DOHH2 (cell line): ENCODE data around the gene VWA2.

ENCODE experiments used
- H3F3A ChIP-seq: fragments of 200-600 bp; sonication (generic), shearing (Covaris generic); 2 replicates; pipeline ENCODE4 v1.6.0; 2016; ENCODE audit warnings: antibody characterized with exemption, mild to moderate bottlenecking; ENCODE audit not compliant: control insufficient read depth, insufficient read depth
- H3K27ac ChIP-seq: fragments of 200-600 bp; sonication (generic); 2 replicates; pipeline ENCODE4 v1.5.1; 2014; ENCODE audit warnings: low read depth, mild to moderate bottlenecking, low read length, moderate library complexity
- H3K27me3 ChIP-seq: fragments of 200-600 bp; sonication (generic); 2 replicates; pipeline ENCODE4 v1.6.1; 2014; ENCODE audit warnings: mild to moderate bottlenecking, low read length, mixed read lengths; ENCODE audit not compliant: control insufficient read depth
- H3K36me3 ChIP-seq: fragments of 200-600 bp; sonication (generic); 2 replicates; pipeline ENCODE4 v1.6.1; 2014; ENCODE audit warnings: mild to moderate bottlenecking, low read length, moderate library complexity, mixed read lengths; ENCODE audit not compliant: control insufficient read depth
- H3K4me1 ChIP-seq: fragments of 200-600 bp; sonication (generic); 2 replicates; pipeline ENCODE4 v1.6.1; 2014; ENCODE audit warnings: mild to moderate bottlenecking, low read length, mixed read lengths; ENCODE audit not compliant: control insufficient read depth
- H3K4me2 ChIP-seq: fragments of 200-600 bp; sonication (generic); 2 replicates; pipeline ENCODE4 v1.6.0; 2014; ENCODE audit warnings: mild to moderate bottlenecking, low read length, moderate library complexity
- H3K4me3 ChIP-seq: fragments of 200-600 bp; sonication (generic); 2 replicates; pipeline ENCODE4 v1.5.1; 2014; ENCODE audit warnings: mild to moderate bottlenecking, low read length, mixed read lengths
- H3K79me2 ChIP-seq: fragments of 200-600 bp; sonication (generic); 2 replicates; pipeline ENCODE4 v1.6.1; 2014; ENCODE audit warnings: mild to moderate bottlenecking, low read length, mixed read lengths; ENCODE audit not compliant: control insufficient read depth
- H3K9me2 ChIP-seq: fragments of 200-600 bp; sonication (generic); replicated peaks from 2 replicates; pipeline ENCODE4 v1.6.1; 2014; ENCODE audit warnings: mild to moderate bottlenecking, low read length, mixed read lengths; ENCODE audit not compliant: control insufficient read depth
- H3K9me3 ChIP-seq: fragments of 200-600 bp; sonication (generic); 2 replicates; pipeline ENCODE4 v1.6.1; 2014; ENCODE audit warnings: antibody characterized with exemption, low read length, mixed read lengths; ENCODE audit not compliant: control insufficient read depth, insufficient read depth
- H4K20me1 ChIP-seq: fragments of 200-600 bp; sonication (generic); 2 replicates; pipeline ENCODE4 v1.6.0; 2014; ENCODE audit warnings: low read depth, mild to moderate bottlenecking, antibody characterized with exemption, low read length, moderate library complexity; ENCODE audit not compliant: control insufficient read depth, insufficient read depth
- EZH2phosphoT487 ChIP-seq: fragments of 200-600 bp; sonication (generic); IDR thresholded peaks from 2 replicates; pipeline ENCODE4 v1.6.1; 2017; ENCODE audit warnings: borderline replicate concordance, mild to moderate bottlenecking, antibody characterized with exemption, low read length, moderate library complexity, mixed read lengths
- TF ChIP-seq, protein P1 (sequence below): fragments of 200-600 bp; sonication (generic); IDR thresholded peaks from one replicate; pipeline ENCODE4 v1.5.1; 2014; ENCODE audit warnings: antibody characterized with exemption, mild to moderate bottlenecking, low read depth, low read length; ENCODE audit not compliant: poor library complexity, severe bottlenecking

Gene VWA2

DNA sequence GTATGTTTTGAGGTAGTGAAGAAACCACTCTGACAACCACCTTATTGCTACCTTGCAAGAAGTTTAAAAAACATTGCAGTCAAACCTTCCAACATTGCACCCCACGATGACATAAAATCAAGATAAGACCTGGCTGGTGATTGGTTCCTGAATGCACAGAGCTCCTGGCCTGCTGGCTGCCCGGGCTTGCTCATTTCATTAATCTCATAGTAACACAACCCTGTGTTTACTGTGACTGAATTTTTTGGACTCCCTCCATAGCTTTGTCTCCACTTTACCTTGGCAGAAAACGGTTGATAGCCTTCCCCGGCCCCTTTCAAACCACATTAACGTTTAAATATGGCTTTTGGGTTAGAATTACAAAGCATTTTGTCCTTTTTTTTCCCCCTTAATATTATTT, 27.5 kb downstream of the VWA2 start:
- Histone ChIP-seq H4K20me1 (no peaks in the 10 kb centered on the region), H3K9me3 (no peaks in the 10 kb centered on the region), H3K36me3 (no peaks in the 10 kb centered on the region), H3K4me2 (no peak overlapping the region), H3K27ac (no peak overlapping the region), H3K79me2 (no peaks in the 10 kb centered on the region), H3K4me1 (no peaks in the 10 kb centered on the region), H3K9me2 (no peaks in the 10 kb centered on the region), H3F3A (no peaks in the 10 kb centered on the region), H3K27me3 (no peaks in the 10 kb centered on the region), H3K4me3 (no peak overlapping the region)
- TF ChIP-seq EZH2phosphoT487 = no peak
- TF ChIP-seq, protein P1, sequence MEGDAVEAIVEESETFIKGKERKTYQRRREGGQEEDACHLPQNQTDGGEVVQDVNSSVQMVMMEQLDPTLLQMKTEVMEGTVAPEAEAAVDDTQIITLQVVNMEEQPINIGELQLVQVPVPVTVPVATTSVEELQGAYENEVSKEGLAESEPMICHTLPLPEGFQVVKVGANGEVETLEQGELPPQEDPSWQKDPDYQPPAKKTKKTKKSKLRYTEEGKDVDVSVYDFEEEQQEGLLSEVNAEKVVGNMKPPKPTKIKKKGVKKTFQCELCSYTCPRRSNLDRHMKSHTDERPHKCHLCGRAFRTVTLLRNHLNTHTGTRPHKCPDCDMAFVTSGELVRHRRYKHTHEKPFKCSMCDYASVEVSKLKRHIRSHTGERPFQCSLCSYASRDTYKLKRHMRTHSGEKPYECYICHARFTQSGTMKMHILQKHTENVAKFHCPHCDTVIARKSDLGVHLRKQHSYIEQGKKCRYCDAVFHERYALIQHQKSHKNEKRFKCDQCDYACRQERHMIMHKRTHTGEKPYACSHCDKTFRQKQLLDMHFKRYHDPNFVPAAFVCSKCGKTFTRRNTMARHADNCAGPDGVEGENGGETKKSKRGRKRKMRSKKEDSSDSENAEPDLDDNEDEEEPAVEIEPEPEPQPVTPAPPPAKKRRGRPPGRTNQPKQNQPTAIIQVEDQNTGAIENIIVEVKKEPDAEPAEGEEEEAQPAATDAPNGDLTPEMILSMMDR = no peak

DNA sequence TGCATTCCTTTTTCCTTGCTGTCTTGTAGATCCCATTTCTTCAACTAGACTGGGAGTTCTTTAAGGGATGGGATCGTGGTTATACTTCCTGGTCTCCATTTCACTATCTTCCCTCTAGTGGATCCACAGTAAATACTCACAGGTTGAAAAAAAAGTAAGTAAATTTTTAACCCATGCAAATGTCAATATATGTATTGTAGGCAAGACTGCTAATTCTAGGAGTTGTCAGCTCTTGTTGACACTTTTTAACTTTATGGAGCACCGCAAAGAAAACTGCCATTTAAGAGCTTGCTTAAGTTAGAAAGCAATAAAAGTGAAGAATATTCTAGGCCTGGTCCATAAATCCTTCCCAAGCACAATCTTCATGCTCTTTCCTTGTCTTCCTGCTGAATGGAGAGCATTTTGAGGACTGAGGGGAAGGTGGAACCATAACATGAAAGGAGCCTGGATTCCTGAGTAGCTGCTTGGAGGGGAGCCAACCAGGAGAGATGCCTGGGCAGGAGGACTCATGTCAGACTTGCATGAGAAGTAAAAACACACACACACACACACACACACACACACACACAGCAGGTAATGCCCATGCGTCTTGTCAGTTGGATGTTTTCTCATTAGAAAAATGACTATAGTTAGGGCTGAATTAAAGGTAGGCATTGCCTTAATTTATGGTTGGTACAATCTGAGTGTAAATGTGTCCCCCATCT, 32.2 kb downstream of the VWA2 start:
- no peaks in the 10 kb centered on the region for H3K9me2 ChIP-seq
- no peaks in the 10 kb centered on the region for H3K36me3 ChIP-seq
- H3K27ac ChIP-seq = no peak overlapping the region
- H3K4me2 ChIP-seq = no peak overlapping the region
- no peak overlapping the region for H3K4me3 ChIP-seq
- no peaks in the 10 kb centered on the region for H3K79me2 ChIP-seq
- no peaks in the 10 kb centered on the region for H3F3A ChIP-seq
- H4K20me1 ChIP-seq = no peaks in the 10 kb centered on the region
- H3K9me3 ChIP-seq = no peaks in the 10 kb centered on the region
- H3K4me1 ChIP-seq = no peaks in the 10 kb centered on the region
- peaks cover 3% of the 10 kb centered on the region; the same call in 1 of the 2 replicates for H3K27me3 ChIP-seq
- TF ChIP-seq EZH2phosphoT487 = no peak
- TF ChIP-seq, protein P1 = no peak

DNA sequence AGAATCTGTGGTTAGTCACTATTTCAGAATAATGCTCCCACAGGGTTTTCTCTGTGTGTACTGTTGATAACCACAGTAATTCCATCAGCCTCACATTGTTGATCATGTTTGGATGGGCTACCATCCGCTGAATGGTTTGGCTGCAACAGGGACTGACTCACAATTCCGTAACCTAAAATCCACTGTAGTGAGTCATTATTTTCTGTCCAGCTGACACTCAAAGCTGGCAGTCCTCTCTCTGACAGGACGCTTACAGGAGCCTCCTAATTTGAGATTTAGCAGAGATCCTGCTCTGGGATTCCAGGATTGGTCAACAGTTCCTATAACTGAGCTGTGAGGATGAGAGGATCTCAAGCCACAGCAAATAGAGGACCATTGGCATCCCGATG, 32.7 kb downstream of the VWA2 start:
- no peak overlapping the region for H3K27ac ChIP-seq
- H3F3A ChIP-seq = no peaks in the 10 kb centered on the region
- no peak for TF ChIP-seq EZH2phosphoT487
- TF ChIP-seq, protein P1 = no peak
- H3K9me3 ChIP-seq = no peaks in the 10 kb centered on the region
- no peaks in the 10 kb centered on the region for H4K20me1 ChIP-seq
- H3K4me3 ChIP-seq = no peak overlapping the region
- no peaks in the 10 kb centered on the region for H3K79me2 ChIP-seq
- no peaks in the 10 kb centered on the region for H3K9me2 ChIP-seq
- H3K4me1 ChIP-seq = no peaks in the 10 kb centered on the region
- H3K27me3 ChIP-seq = peaks cover 3% of the 10 kb centered on the region; the same call in 1 of the 2 replicates
- no peaks in the 10 kb centered on the region for H3K36me3 ChIP-seq
- H3K4me2 ChIP-seq = no peak overlapping the region
